HG03108 (cell line): Measurements from ENCODE around the gene MRPL57.
"Not testable (repeated sequence)": the region's sequence is repeated elsewhere in the genome, so short reads cannot be mapped to it uniquely, and the experiment has no call there.

Source experiments
- ATAC-seq: cut with Tn5 transposase; IDR thresholded peaks from one replicate; pipeline ENCODE4 v1.9.1; 2021; ENCODE audit warnings: moderate library complexity; ENCODE audit not compliant: unreplicated experiment

The MRPL57 gene

DNA sequence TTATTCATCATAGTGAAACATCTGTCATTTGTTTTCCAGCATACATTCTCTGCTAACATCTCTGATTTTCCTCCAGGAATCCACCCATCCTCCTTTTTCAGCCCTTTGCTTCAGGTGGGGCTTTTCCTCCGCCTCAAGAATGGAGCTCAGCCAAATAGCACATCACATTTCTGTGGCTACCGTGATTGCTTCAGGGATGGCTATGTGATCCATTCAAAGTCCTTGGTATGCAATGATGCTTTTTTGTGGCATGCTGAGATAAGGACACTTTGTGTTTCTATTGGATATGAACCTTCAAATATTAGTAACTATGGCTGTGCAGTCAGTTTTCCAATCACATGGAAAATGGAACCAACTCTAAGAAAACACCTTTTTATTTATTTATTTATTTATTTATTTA, 18.3 kb downstream of the MRPL57 start:
- not testable (repeated sequence) for ATAC-seq

DNA sequence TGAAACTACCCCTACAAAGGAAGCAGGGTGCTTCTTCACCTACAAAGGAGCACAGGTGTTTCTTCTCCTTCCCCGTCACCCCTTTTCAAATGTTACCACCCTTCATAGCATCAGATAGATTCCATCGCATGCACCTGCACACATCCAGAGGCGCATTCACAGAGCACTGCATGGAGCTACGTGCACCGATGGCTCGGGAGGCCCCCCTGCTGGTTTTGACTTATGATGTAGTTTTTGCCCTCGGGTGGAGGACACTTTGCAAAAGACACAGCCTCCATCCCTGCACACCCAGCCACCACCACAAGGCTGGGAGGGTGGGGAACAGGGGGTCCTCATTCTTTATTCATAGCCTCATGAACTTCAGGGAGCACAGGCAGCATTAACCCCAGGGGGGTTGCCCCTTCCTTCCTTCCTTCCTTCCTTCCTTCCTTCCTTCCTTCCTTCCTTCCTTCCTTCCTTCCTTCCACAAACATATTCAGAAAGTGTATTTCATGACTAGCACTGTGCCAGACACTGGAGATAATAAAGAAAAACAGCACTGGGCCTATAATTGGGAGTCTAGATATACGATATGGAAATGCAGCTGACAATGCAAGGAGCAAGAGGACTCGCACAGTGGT, 21.3 kb downstream of the MRPL57 start:
- ATAC-seq = not testable (repeated sequence)

DNA sequence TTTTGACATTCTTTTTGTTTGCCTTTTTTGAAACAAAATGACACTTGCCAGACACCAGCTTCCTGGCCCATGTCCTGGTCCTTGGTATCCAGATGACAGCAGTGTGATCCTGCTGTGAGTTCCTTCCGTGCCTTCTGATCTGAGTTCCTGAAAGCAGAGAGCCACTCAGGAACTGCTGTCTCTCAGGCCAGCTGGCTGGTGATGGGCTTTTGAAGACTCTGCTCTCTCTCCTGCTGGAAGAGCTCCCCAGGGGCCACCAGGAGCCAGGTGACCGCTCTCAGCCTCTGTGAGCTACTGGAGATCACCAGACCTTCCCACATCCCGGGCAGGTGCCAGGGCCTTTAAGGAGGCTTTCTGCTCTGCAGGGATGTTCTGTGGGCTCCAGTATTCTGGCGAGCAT, 21.9 kb downstream of the MRPL57 start:
- not testable (repeated sequence) for ATAC-seq

DNA sequence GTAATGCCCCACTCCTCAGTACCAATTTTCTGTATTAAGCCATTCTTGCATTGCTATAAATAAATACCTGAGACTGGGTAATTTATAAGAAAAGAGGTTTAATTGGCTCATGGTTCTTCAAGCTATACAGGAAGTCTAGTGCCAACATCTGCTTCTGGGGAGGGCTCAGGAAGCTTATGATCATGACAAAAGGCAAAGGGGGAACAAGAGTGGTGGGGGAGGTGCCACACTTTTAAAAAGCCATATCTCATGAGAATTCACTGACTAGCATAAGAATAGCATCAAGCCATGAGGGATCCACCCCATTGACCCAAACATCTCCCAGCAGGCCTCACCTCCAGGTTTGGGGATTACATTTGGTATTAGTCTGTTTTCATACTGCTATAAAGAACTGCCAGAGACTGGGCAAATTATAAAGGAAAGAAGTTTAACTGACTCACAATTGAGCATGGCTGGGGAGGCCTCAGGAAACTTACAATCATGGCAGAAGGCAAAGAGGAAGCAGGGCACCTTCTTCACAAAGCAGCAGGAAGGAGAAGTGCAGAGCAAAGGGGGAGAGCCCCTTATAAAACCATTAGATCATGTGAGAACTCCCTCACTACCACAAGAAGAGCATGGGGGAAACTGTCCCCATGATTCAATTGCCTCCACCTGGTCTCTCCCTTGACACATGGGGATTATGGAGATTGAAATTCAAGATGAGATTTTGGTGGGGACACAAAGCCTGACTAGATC, 25.2 kb downstream of the MRPL57 start:
- ATAC-seq = not testable (repeated sequence)

DNA sequence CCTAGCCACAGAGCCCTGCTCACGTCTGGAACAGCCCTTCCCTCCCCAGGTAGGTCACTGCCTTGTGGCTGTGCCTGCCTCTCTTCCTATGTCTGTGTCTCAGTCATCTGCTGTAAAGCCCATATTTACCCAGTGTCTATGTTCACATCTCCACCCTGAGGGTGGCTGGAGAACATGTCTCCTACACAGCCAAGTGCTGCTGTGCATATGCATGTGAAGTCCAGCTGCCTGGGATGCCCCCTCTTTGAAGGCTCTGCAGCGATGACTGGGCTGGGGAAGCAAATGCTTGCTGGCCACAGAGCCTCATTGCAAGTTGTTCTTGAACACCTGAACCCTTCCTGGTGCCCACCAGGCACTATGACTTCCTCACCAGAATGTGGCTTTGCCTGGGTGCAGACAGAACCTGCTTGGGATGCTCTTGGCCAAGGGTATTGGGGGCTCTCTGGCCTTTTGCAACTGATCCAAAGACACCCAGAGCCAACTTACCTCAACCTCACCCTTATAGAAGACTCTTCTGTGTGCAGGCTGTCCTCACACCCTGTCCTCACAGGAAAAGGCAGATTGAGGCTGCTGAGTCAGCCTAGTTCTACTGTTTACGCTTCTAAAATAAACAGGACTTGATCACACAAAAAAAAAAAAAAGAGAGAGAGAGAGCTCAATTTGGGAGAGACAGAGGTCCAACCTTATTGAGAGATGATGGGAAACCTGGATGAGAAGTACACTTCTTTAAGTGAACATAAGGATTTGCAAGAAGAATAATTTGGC, 26.5 kb downstream of the MRPL57 start:
- ATAC-seq = no peak

DNA sequence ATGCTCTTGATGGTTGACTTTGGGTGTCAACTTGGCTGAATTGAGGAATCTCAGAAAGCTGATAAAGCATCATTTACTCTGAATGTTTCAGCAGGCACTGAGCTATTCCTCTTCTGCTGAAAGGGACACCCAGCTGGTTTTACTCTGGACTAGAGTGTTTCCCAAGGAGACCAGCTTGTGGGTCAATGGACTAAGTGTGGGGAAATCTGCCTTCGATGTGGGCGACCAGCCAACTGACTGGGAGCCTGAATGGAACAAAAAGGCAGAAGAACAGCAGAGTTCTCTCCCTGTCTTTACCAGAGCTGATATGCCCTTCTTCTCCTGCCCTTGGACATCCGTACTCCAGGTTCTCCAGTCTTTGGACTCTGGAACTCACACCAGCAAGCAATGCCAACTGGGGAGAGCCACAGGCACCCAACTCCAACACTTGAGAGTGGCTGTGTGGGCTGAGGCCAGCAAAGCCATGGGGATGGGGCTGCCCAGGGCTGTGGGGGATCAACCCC, 32.2 kb downstream of the MRPL57 start:
- ATAC-seq = no peak

DNA sequence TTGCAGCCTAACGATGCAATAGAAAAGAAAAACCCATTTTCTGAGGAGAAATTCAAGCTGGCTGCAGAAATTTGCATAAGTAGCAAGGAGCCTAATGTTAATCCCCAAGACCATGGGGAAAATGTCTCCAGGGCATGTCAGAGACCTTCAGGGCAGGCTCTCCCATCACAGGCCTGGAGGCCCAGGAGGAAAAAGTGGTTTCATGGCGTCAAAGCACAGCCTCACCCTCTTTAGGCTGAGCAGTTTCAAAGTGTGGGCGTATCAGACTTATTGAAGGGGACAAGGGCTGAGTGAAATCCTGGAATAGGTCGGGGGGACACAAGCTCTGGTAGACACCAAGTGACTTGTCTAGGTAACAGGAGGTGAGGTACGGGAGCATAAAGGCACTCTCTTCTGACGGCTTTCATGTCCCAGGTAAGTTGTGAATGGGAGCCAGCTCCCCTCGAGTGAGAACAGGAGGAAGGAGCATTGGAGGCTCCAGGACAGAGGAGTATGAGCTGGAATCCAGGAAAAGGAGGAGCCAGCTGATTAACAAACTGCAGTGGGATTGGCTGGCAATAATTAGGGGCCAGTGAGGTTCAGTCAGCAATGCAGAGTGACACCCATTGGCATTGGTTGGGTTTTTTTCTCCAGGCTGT, 35.8 kb downstream of the MRPL57 start:
- ATAC-seq = no peak

DNA sequence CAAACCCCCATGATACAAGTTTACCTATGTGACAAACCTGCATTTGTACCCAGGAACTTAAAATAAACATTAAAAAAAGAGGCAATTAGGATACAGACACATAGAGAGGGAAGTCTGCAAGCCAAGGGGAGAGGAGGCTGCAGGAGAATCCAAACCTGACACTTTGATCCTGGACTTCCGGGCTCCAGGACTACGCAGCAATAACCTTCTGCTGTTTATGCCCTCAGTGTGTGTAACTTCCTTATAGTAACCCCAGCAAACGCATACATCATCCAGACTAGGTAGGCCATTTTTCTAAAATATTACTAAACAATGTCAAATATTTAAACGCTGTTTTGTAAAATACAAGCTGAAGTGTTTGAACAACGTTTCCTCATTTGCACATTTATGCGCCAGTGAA, 39.0 kb downstream of the MRPL57 start:
- not testable (repeated sequence) for ATAC-seq

DNA sequence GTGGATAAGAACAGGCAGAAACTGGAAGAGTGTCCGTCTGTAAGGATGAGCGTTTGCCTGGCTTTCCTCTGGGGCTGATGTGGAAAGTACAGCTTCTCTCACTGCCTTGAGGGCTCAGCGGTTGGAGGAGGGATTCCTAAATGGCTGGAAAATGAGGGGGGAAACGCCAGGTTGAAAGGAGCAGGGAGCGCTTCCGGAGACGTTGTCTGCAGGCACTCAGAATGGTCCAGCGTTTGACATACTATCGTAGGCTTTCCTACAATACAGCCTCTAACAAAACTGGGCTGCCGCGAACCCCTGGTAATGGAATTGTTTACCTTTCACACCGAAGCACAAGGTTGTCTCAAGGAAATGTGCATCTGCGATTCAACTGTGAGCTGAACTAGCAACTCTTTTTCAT, 39.9 kb downstream of the MRPL57 start:
- no peak for ATAC-seq

DNA sequence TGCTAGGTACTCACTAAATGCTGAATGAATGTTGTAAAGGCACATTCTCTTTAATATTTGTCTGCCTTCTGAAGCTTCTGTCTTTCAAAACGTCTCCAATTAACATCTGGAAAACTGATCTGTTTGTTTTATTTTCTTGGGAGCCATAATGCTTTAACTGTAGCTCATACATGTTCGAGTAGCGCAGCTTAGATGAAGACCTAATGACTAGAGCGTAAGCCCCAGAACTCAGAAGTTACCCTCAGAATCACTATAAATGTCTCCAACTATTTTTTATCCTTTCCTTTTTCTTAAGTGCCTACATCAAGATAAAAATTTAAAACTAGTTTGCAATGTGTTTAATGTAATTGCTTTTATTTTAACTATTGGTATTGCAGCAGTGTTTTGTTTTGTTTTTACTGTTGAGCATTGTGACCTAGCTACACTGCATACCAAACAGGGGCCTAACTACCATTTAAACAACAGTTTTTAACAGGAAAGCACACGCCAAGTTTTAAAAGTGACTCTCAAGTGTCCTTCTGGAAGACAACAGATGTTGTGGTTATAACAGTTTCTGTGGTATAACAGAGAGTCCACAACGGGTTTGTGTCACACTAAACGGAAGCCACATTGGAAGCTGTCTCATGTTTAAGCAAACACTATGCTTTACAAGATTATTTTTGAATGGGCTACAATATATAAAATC, 42.0 kb downstream of the MRPL57 start:
- ATAC-seq = peak; percentile 98

DNA sequence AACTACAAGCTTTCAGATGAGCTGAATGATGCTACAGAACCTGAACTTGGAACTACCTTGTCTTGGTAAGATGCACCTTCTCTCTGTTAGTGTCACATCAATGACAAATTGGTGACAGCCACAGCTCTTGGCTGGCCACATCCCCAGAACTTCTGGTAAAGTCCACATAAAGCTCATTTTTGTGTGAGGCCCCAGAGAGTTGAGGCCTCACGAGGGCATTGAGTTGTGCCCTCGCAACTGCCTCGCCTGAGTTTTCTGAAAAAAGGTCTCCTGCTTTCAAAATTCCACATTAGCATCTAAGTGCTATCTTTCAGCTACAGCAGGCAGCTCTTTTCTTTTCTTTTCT, 42.6 kb downstream of the MRPL57 start:
- no peak for ATAC-seq

DNA sequence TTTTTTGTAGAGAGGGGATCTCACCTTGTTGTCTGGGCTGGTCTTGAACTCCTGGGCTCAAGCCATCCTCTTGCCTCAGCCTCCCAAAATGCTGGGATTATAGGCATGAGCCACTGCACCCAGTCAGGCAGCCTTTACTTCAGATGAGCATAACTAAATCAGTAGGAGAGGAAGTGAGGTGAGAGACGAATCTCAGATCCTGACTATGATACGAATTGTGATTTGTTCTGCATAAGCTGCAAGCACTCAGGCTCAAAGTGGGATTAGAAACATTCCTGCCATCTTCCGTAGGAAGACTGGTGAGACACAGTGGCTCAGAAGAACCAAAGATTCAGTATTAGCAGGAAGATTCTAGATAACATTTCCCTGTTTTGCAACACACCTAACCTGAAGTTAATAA, 43.3 kb downstream of the MRPL57 start:
- ATAC-seq = not testable (repeated sequence)

DNA sequence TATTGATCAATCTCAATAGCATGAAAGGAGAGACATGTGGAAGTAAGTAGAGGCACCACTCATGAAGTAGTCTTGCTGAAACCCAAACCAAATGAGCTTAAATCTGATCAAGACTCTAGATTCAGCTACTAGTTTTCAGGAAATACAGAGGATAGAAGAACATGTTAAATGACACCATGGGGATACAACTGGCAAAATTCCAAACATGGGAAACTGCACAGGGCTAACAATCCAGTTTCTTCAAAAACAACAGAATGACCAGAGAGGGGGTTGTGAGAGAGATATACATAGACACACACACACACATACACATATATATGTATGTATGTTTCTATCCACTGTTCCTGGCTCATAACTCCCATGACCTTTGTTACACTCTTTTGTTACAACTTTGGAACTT, 44.8 kb downstream of the MRPL57 start:
- ATAC-seq = no peak

DNA sequence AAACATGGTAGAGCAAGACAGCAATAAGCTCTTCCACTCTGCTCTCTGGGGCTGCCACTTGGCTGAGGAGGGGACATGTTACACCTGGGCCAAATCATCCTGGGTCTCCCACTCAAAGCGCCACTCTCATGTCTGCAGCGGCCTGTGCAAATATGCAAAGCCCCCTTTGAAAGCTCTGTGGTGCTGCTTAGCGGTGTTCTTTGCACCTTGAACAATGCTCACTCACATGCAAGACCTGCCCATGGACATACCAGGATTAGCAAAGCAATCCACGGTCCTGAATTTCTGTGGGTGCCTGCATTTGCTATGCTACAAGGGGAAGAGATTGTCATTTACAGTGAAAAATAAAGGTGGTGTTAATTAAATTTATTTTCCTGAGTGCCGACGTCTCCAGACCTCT, 48.6 kb downstream of the MRPL57 start:
- no peak for ATAC-seq

DNA sequence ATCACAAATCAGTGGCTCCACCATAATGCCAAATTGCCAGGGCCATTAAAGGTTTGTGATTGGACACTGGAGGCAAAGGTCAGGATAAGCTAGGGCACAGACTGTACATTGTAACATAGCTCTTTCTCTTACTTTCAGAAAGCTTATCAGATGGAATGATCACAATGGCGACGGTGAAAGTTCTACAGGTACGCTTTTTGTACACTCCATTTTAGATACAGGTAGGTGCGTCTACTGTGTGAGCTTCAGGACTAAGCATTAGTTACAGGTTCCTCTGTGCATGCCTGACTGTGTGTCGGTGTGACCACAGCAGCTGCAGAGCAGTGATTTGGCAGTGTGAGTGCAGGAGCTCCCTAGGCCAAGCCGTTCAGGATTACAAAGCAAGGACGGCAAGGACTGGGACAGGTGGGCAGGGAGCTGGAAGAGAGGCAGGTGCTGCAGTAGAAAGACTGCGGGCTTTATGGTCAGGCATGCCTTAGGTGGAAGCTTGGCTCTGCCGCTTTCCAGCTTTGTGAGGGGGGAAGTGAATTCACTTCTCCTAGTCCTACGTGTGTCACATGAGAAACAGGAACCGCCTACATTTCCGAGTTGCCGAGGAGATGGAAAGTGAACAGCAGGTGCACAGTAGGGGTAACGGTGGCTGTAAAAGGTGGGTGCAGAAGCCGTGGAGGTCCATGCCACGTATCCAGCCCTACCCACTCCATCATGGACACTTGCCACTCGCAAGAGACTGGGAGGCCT, 49.6 kb downstream of the MRPL57 start:
- no peak for ATAC-seq

DNA sequence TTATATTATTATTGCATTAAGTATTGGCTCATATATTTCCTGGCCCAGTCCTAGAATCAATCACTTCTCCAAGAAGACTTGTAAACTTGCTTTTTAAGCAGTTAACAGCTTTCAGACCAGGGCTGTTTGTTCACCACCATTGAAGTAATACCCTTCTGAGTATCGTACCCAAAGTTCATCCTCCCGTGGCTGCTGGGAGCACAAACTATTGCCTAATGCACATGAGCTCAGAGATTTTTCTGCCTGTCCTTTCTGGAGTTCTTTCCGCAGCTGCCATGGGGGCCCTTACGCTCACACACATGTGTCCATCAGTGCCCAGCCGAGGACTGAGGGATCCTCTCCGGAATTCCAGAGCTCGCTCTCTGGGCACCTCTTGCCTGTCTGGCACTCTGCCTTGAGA, 51.5 kb downstream of the MRPL57 start:
- ATAC-seq = no peak
